ENCODE measurements around the gene PTGS1.

DNA sequence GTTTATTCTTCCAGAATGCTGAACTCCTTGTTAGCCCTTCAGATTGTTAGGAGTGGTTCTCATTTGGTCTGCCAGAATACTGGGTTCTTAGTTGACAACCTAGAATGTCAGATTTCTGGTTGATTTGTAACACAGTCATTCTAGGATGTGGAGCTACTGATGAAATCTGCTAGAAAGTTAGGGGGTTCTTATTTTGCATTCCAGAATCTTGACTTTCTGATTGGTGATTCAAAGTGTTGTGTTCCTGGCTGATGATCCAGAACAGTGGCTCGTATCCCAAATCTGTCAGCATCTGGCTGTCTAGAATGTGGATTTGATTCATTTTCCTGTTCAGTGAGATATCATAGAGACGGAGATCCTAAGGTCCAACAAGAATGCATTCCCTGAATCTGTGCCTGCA lies 21.9 kb downstream of the PTGS1 start:
- TF ChIP-seq, protein P1, sequence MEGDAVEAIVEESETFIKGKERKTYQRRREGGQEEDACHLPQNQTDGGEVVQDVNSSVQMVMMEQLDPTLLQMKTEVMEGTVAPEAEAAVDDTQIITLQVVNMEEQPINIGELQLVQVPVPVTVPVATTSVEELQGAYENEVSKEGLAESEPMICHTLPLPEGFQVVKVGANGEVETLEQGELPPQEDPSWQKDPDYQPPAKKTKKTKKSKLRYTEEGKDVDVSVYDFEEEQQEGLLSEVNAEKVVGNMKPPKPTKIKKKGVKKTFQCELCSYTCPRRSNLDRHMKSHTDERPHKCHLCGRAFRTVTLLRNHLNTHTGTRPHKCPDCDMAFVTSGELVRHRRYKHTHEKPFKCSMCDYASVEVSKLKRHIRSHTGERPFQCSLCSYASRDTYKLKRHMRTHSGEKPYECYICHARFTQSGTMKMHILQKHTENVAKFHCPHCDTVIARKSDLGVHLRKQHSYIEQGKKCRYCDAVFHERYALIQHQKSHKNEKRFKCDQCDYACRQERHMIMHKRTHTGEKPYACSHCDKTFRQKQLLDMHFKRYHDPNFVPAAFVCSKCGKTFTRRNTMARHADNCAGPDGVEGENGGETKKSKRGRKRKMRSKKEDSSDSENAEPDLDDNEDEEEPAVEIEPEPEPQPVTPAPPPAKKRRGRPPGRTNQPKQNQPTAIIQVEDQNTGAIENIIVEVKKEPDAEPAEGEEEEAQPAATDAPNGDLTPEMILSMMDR (IDR thresholded peaks at IDR 0.05): no peak
- no peak for TF ChIP-seq POLR2A (IDR thresholded peaks at IDR 0.05)
- TF ChIP-seq EP300 (IDR thresholded peaks at IDR 0.05): no peak
- TF ChIP-seq POLR2AphosphoS5 (IDR thresholded peaks at IDR 0.05): no peak

All from gastroesophageal sphincter (tissue), 3 donors.